Endothelial cell of umbilical vein (primary cell): ENCODE measurements around the gene CTIF.

Experiments
- POLR2A ChIP-seq: IDR thresholded peaks from 2 replicates; pipeline ENCODE4 v1.6.1; 2012; ENCODE audit warnings: low read depth, mild to moderate bottlenecking, control low read depth, low read length
- POLR2AphosphoS5 ChIP-seq: IDR thresholded peaks from 2 replicates; pipeline ENCODE4 v1.6.1; 2012; ENCODE audit warnings: low read depth, mild to moderate bottlenecking, control low read depth, low read length, moderate library complexity; ENCODE audit not compliant: insufficient read depth
- TF ChIP-seq, protein P1 (sequence below), 2 donors: IDR thresholded peaks; 1 replicate in 1 of 2; 2 replicates in 1 of 2; pipeline ENCODE4 v1.5.1; 2011; ENCODE audit warnings: low read length in 2 of 2, mild to moderate bottlenecking in 2 of 2, moderate library complexity in 2 of 2, control low read depth in 1 of 2, inconsistent platforms in 1 of 2, low read depth in 1 of 2; ENCODE audit not compliant: insufficient read depth in 1 of 2; ENCODE audit errors: extremely low read depth in 1 of 2
- TF ChIP-seq, protein P2 (sequence below): IDR thresholded peaks from 2 replicates; pipeline ENCODE4 v1.6.1; 2011; ENCODE audit not compliant: insufficient read depth, insufficient read length

DNA sequence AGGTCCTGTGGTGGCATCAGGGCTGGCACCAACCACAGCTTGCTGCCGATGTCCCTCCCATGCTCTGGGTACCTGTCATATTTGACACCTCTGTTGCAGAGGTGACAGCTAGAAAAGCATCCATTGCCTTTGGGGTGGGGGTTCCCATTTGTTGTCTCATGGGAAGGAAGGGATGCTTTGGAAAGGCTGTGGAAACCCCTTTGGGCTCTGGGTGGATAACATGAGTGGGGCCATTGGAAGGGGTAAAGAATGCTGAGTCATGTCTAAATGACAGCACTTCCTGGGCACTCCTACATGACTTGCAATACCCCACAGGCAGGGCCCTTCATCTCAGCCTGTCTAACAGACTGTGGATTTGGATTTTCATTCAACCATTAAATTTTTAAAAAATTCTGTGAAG lies 27.8 kb downstream of the CTIF start:
- TF ChIP-seq, protein P1, sequence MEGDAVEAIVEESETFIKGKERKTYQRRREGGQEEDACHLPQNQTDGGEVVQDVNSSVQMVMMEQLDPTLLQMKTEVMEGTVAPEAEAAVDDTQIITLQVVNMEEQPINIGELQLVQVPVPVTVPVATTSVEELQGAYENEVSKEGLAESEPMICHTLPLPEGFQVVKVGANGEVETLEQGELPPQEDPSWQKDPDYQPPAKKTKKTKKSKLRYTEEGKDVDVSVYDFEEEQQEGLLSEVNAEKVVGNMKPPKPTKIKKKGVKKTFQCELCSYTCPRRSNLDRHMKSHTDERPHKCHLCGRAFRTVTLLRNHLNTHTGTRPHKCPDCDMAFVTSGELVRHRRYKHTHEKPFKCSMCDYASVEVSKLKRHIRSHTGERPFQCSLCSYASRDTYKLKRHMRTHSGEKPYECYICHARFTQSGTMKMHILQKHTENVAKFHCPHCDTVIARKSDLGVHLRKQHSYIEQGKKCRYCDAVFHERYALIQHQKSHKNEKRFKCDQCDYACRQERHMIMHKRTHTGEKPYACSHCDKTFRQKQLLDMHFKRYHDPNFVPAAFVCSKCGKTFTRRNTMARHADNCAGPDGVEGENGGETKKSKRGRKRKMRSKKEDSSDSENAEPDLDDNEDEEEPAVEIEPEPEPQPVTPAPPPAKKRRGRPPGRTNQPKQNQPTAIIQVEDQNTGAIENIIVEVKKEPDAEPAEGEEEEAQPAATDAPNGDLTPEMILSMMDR (IDR thresholded peaks at IDR 0.05; ENCODE audit: extremely low read depth in 1 of 2, insufficient read depth in 1 of 2, low read depth in 1 of 2, low read length in 2 of 2): no peak
- TF ChIP-seq, protein P2, sequence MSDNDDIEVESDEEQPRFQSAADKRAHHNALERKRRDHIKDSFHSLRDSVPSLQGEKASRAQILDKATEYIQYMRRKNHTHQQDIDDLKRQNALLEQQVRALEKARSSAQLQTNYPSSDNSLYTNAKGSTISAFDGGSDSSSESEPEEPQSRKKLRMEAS: no peak
- TF ChIP-seq POLR2AphosphoS5: no peak
- no peak for TF ChIP-seq POLR2A
